Liver (tissue), 9 donors: ENCODE results near the gene PDE2A. TPM values are rescaled to one million over a fixed set of nuclear protein-coding genes. Genes with fewer than 3 reads are reported as not detected.

Source experiments
- DNase-seq: peaks from one replicate; pipeline ENCODE4 v3.0.0-alpha.2; 2017; ENCODE audit warnings: low spot score
- H3K27ac ChIP-seq, 2 donors: one replicate each; pipeline ENCODE4 v1.7.0; 2013; ENCODE audit warnings: inconsistent platforms in 2 of 2, low read length in 2 of 2, control low read depth in 1 of 2, low read depth in 1 of 2, mild to moderate bottlenecking in 1 of 2
- H3K27me3 ChIP-seq, 4 donors: one replicate each; pipeline versions ENCODE4 v1.6.1 to v1.7.0; 2013; ENCODE audit warnings: low read length in 3 of 4, inconsistent platforms in 1 of 4, mild to moderate bottlenecking in 1 of 4, moderate library complexity in 1 of 4; ENCODE audit not compliant: control insufficient read depth in 4 of 4, insufficient read depth in 4 of 4
- H3K36me3 ChIP-seq, 4 donors: one replicate each; pipeline versions ENCODE4 v1.6.1 to v1.7.0; 2013; ENCODE audit warnings: low read length in 3 of 4, mild to moderate bottlenecking in 3 of 4, low read depth in 1 of 4, moderate library complexity in 1 of 4; ENCODE audit not compliant: control insufficient read depth in 4 of 4, insufficient read depth in 3 of 4
- H3K4me1 ChIP-seq, 4 donors: one replicate each; pipeline versions ENCODE4 v1.6.1 to v1.7.0; 2013; ENCODE audit warnings: low read length in 3 of 4, mild to moderate bottlenecking in 3 of 4, moderate library complexity in 1 of 4; ENCODE audit not compliant: control insufficient read depth in 4 of 4, insufficient read depth in 4 of 4
- H3K4me3 ChIP-seq, 3 donors: one replicate each; pipeline versions ENCODE4 v1.6.1 to v1.7.0; 2013; ENCODE audit warnings: low read length in 3 of 3, control low read depth in 1 of 3, low read depth in 1 of 3, mild to moderate bottlenecking in 1 of 3
- H3K9ac ChIP-seq, 2 donors: one replicate each; pipeline ENCODE4 v1.7.0; 2013; ENCODE audit warnings: low read length in 2 of 2, mild to moderate bottlenecking in 2 of 2, moderate library complexity in 2 of 2, control low read depth in 1 of 2, low read depth in 1 of 2
- H3K9me3 ChIP-seq, 4 donors: one replicate each; pipeline versions ENCODE4 v1.6.1 to v1.7.0; 2013; ENCODE audit warnings: low read length in 3 of 4; ENCODE audit not compliant: control insufficient read depth in 4 of 4
- FOXA1 ChIP-seq: IDR thresholded peaks from 2 replicates; pipeline ENCODE4 v1.6.1; 2016; ENCODE audit warnings: antibody characterized with exemption
- FOXA2 ChIP-seq: IDR thresholded peaks from 2 replicates; pipeline ENCODE4 v1.6.1; 2016; ENCODE audit warnings: antibody characterized with exemption
- GABPA ChIP-seq, 2 donors: IDR thresholded peaks in 1 of 2; conservative IDR thresholded peaks in 1 of 2; 2 replicates each; pipeline ENCODE4 v1.6.1; 2016; ENCODE audit warnings: antibody characterized with exemption in 2 of 2, mild to moderate bottlenecking in 1 of 2, moderate library complexity in 1 of 2
- HNF4A ChIP-seq, 2 donors: conservative IDR thresholded peaks; 2 replicates each; pipeline ENCODE4 v1.6.1; 2016; ENCODE audit warnings: antibody characterized with exemption in 2 of 2, mild to moderate bottlenecking in 2 of 2
- HNF4G ChIP-seq: IDR thresholded peaks from 2 replicates; pipeline ENCODE4 v1.6.1; 2016; ENCODE audit warnings: antibody characterized with exemption
- JUND ChIP-seq, 2 donors: IDR thresholded peaks; 2 replicates each; pipeline ENCODE4 v1.6.1; 2016; ENCODE audit warnings: antibody characterized with exemption in 2 of 2
- NR2F2 ChIP-seq: IDR thresholded peaks from 2 replicates; pipeline ENCODE4 v1.6.1; 2016; ENCODE audit warnings: antibody characterized with exemption
- RAD21 ChIP-seq, 2 donors: IDR thresholded peaks; 2 replicates each; pipeline ENCODE4 v1.6.1; 2016; ENCODE audit warnings: antibody characterized with exemption in 2 of 2, mild to moderate bottlenecking in 2 of 2
- RXRA ChIP-seq, 2 donors: IDR thresholded peaks; 2 replicates each; pipeline ENCODE4 v1.6.1; 2017 to 2018; ENCODE audit warnings: antibody characterized with exemption in 2 of 2, mild to moderate bottlenecking in 1 of 2
- SP1 ChIP-seq: IDR thresholded peaks from 2 replicates; pipeline ENCODE4 v1.6.1; 2018; ENCODE audit warnings: antibody characterized with exemption, mild to moderate bottlenecking
- YY1 ChIP-seq: IDR thresholded peaks from 2 replicates; pipeline ENCODE4 v1.6.1; 2016; ENCODE audit warnings: antibody characterized with exemption, mild to moderate bottlenecking
- WGBS: extraction: QIAGEN DNeasy Blood & Tissue Kit; methylation state at CpG from one replicate; pipeline ENCODE4 v1.1.7; 2013; 5-methylcytosine and 5-hydroxymethylcytosine counted together
- polyA plus RNA-seq, 2 donors: library from polyadenylated mRNA; stranded (reverse) in 1 of 2; unstranded in 1 of 2; fragments of 200-250 nt in 1 of 2; fragments of >200 nt in 1 of 2; fragmentation: Nextera tagmentation in 1 of 2; extraction: Ambion mirVana in 1 of 2; gene quantifications; one replicate each; pipeline versions ENCODE4 v1.2.1 to v1.2.3, GENCODE V29; 2013 to 2015
- total RNA-seq, 2 donors: library from RNA; depleted of rRNA; stranded (reverse); fragments of >200 nt; gene quantifications; one replicate each; pipeline ENCODE4 v1.2.3, GENCODE V29; 2014
- TF ChIP-seq, protein P1 (sequence below): IDR thresholded peaks from 2 replicates; pipeline ENCODE4 v1.6.1; 2016; ENCODE audit warnings: antibody characterized with exemption, mild to moderate bottlenecking
- TF ChIP-seq, protein P2 (sequence below): IDR thresholded peaks from 2 replicates; pipeline ENCODE4 v1.6.1; 2016; ENCODE audit warnings: antibody characterized with exemption
- TF ChIP-seq, protein P3 (sequence below): fragments of 150-350 bp; IDR thresholded peaks from 2 replicates; pipeline ENCODE4 v1.5.1; 2017; ENCODE audit warnings: improper control_type of control experiment, low read depth, low read length; ENCODE audit not compliant: missing input control
- TF ChIP-seq, protein P4 (sequence below): IDR thresholded peaks from 2 replicates; pipeline ENCODE4 v1.6.1; 2016; ENCODE audit warnings: antibody characterized with exemption
- TF ChIP-seq, protein P5 (sequence below): IDR thresholded peaks from 2 replicates; pipeline ENCODE4 v1.6.1; 2016; ENCODE audit warnings: antibody characterized with exemption
- donor health status: healthy.
- donor health status: healthy.
- donor health status: healthy.
- donor health status: healthy.
- donor health status: healthy.

PDE2A gene
- total and polyA plus RNA-seq, 4 donors: 4.3 to 32.8 (median 12.9) TPM

DNA sequence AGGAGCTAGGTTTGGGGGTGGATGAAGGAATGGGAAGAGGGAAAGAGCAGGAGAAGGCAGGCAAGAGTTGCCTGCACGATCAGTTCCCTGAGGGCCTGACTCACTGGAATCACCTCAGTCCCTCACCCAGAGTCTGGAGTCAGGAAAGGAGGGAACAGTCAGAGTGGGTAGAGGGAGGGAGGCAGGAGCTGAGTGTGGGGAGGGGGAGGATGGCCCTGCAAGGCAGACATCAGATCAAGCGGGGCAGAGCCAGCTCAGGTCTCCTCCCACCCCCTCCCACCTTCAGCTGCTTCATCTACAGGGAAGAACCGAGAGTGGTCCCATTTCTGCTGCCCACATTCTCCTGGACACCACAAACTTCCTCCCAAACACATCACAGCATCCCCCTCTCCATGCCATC, 58.9 kb downstream of the PDE2A start:
- Histone ChIP-seq H3K27ac (no peak overlapping the region), H3K27me3 (no peaks in the 10 kb centered on the region), H3K9me3 (no peaks in the 10 kb centered on the region), H3K4me1 (peaks cover 0 to 20% (median 1%) of the 10 kb centered on the region in 4 donors), H3K4me3 (no peak overlapping the region), H3K36me3 (no peaks in the 10 kb centered on the region), H3K9ac (no peak overlapping the region)
- no peak for TF ChIP-seq FOXA2
- WGBS: 66% methylated on average over 3 of the region's 3 CpGs
- no peak for DNase-seq

DNA sequence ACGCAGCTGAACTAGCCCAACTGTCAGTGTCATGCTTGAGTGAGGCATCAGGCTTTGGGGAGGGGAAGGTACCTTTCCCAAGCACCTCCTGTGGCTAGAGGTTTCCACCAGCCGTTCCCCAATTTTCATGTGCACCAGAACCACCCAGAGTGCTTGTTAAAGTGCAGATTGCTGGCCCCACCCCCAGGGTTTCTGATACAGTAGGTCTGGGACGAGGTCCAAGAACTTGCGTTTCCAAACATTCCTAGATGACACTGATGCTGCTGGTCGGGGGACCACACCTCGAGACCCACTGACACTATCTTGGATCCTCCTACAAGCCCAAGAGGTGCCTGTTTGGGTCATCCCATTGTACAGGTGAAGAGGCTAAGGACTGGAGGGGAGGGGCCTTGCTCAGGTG, 59.8 kb downstream of the PDE2A start:
- H3K4me1 ChIP-seq: peaks cover 0 to 19% (median 1%) of the 10 kb centered on the region in 4 donors
- H3K36me3 ChIP-seq: no peaks in the 10 kb centered on the region
- no peak for TF ChIP-seq GABPA (IDR thresholded peaks at IDR 0.05 in 1 of 2, conservative IDR thresholded peaks at IDR 0.05 in 1 of 2)
- no peak for TF ChIP-seq YY1
- TF ChIP-seq, protein P1, sequence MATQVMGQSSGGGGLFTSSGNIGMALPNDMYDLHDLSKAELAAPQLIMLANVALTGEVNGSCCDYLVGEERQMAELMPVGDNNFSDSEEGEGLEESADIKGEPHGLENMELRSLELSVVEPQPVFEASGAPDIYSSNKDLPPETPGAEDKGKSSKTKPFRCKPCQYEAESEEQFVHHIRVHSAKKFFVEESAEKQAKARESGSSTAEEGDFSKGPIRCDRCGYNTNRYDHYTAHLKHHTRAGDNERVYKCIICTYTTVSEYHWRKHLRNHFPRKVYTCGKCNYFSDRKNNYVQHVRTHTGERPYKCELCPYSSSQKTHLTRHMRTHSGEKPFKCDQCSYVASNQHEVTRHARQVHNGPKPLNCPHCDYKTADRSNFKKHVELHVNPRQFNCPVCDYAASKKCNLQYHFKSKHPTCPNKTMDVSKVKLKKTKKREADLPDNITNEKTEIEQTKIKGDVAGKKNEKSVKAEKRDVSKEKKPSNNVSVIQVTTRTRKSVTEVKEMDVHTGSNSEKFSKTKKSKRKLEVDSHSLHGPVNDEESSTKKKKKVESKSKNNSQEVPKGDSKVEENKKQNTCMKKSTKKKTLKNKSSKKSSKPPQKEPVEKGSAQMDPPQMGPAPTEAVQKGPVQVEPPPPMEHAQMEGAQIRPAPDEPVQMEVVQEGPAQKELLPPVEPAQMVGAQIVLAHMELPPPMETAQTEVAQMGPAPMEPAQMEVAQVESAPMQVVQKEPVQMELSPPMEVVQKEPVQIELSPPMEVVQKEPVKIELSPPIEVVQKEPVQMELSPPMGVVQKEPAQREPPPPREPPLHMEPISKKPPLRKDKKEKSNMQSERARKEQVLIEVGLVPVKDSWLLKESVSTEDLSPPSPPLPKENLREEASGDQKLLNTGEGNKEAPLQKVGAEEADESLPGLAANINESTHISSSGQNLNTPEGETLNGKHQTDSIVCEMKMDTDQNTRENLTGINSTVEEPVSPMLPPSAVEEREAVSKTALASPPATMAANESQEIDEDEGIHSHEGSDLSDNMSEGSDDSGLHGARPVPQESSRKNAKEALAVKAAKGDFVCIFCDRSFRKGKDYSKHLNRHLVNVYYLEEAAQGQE: no peak
- no peak for TF ChIP-seq HNF4A (conservative IDR thresholded peaks at IDR 0.05)
- TF ChIP-seq SP1: no peak
- TF ChIP-seq FOXA2: no peak
- TF ChIP-seq, protein P2, sequence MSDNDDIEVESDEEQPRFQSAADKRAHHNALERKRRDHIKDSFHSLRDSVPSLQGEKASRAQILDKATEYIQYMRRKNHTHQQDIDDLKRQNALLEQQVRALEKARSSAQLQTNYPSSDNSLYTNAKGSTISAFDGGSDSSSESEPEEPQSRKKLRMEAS: no peak
- H3K9ac ChIP-seq: no peak overlapping the region
- H3K9me3 ChIP-seq: no peaks in the 10 kb centered on the region
- no peak for DNase-seq
- H3K27me3 ChIP-seq: no peaks in the 10 kb centered on the region
- WGBS: 19% methylated on average over 6 of the region's 6 CpGs
- H3K4me3 ChIP-seq: no peak overlapping the region
- no peak overlapping the region for H3K27ac ChIP-seq

DNA sequence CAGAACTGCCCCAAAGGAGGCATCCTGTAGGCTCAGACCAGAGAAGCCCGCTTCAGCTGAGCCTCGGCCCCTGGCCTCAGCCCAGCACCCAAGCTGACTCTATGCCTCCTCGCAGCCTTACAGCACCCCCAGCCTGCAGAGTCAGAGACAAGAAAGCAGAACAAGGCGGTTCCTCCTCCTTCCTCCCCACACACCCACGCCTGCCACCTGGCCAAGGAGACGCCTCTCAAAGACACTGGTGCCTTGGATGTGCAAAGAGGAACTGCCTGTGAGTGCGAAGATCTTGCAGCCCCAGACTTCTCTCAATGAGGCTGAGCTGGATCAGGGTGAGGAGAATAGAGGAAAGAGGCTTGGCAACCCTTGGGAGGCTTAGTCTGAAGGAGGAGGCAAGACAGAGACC, 60.2 kb downstream of the PDE2A start:
- Histone ChIP-seq H3K27ac (no peak overlapping the region), H3K36me3 (no peaks in the 10 kb centered on the region), H3K27me3 (no peaks in the 10 kb centered on the region), H3K4me3 (no peak overlapping the region), H3K9me3 (no peaks in the 10 kb centered on the region), H3K4me1 (peaks cover 0 to 15% (median 1%) of the 10 kb centered on the region in 4 donors), H3K9ac (no peak overlapping the region)
- DNase-seq: no peak
- WGBS: 53% methylated on average over 7 of the region's 7 CpGs
- TF ChIP-seq, protein P3, sequence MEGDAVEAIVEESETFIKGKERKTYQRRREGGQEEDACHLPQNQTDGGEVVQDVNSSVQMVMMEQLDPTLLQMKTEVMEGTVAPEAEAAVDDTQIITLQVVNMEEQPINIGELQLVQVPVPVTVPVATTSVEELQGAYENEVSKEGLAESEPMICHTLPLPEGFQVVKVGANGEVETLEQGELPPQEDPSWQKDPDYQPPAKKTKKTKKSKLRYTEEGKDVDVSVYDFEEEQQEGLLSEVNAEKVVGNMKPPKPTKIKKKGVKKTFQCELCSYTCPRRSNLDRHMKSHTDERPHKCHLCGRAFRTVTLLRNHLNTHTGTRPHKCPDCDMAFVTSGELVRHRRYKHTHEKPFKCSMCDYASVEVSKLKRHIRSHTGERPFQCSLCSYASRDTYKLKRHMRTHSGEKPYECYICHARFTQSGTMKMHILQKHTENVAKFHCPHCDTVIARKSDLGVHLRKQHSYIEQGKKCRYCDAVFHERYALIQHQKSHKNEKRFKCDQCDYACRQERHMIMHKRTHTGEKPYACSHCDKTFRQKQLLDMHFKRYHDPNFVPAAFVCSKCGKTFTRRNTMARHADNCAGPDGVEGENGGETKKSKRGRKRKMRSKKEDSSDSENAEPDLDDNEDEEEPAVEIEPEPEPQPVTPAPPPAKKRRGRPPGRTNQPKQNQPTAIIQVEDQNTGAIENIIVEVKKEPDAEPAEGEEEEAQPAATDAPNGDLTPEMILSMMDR: no peak
- TF ChIP-seq RAD21 (IDR thresholded peaks at IDR 0.05): no peak
- no peak for TF ChIP-seq YY1
- TF ChIP-seq SP1: no peak
- no peak for TF ChIP-seq FOXA1
- TF ChIP-seq, protein P2: no peak
- no peak for TF ChIP-seq HNF4G
- TF ChIP-seq, protein P4, sequence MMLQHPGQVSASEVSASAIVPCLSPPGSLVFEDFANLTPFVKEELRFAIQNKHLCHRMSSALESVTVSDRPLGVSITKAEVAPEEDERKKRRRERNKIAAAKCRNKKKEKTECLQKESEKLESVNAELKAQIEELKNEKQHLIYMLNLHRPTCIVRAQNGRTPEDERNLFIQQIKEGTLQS: no peak
- no peak for TF ChIP-seq FOXA2
- TF ChIP-seq JUND (IDR thresholded peaks at IDR 0.05): no peak
- no peak for TF ChIP-seq GABPA (IDR thresholded peaks at IDR 0.05 in 1 of 2, conservative IDR thresholded peaks at IDR 0.05 in 1 of 2)
- TF ChIP-seq, protein P1: no peak
- TF ChIP-seq HNF4A (conservative IDR thresholded peaks at IDR 0.05): no peak
- no peak for TF ChIP-seq RXRA (IDR thresholded peaks at IDR 0.05)
- TF ChIP-seq NR2F2: no peak
- TF ChIP-seq, protein P5, sequence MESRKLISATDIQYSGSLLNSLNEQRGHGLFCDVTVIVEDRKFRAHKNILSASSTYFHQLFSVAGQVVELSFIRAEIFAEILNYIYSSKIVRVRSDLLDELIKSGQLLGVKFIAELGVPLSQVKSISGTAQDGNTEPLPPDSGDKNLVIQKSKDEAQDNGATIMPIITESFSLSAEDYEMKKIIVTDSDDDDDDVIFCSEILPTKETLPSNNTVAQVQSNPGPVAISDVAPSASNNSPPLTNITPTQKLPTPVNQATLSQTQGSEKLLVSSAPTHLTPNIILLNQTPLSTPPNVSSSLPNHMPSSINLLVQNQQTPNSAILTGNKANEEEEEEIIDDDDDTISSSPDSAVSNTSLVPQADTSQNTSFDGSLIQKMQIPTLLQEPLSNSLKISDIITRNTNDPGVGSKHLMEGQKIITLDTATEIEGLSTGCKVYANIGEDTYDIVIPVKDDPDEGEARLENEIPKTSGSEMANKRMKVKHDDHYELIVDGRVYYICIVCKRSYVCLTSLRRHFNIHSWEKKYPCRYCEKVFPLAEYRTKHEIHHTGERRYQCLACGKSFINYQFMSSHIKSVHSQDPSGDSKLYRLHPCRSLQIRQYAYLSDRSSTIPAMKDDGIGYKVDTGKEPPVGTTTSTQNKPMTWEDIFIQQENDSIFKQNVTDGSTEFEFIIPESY: no peak
